Activated T-cell treated with anti-CD3 and anti-CD28 coated beads, Interleukin-2, amount 50 U/mL, for 1 hour (primary cell): ENCODE data around the gene CFAP299.
A peak's percentile ranks its signal among the peaks of the same experiment; 100 is the strongest.
"Not testable (repeated sequence)": the region's sequence is repeated elsewhere in the genome, so short reads cannot be mapped to it uniquely, and the experiment has no call there.

Source experiments
- DNase-seq: peaks from one replicate; pipeline ENCODE4 v3.0.0-alpha.2; 2020

CFAP299 gene

DNA sequence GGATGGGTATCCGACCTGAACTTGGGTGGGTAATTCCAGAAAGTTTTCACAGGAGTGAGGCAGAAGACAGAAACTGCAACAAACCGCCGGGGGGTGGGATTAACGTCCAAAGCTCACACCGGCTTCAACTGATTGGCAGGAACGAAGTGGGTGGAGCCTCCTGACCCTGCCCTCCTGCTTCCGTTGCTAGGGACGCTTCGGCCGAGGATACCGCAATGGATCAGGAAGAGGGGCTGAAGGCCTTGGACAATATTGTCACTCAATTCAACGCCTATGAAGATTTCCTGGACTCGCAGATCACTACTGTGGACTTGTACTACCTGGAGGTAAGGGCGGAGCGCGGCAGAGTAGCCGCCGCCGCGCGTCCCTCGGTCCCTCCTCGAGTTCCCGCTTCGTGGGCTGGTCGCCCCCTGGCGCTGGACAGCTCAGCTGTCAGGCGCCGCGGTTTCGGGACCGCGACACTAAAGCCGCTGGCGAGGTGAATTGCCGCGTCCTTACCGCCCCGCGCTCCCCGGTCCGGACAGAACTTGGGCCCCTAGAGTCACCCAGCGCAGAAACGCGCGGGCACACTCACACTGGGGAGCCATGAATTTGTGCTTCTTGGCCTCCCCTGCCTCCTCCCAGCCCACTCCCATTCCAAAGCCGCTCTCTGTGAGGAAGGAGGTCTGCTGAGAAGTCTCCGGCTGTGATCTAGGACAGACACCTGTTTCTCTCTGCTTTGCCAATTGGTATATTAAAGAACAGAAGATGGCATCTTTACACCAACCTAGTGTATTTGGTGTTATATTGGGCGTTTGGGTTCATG lies at the start of gene CFAP299:
TSS of gene CFAP299 (plus strand) at position 177 of the 805 bp plus-strand sequence.
- peak; percentile 49 for DNase-seq

DNA sequence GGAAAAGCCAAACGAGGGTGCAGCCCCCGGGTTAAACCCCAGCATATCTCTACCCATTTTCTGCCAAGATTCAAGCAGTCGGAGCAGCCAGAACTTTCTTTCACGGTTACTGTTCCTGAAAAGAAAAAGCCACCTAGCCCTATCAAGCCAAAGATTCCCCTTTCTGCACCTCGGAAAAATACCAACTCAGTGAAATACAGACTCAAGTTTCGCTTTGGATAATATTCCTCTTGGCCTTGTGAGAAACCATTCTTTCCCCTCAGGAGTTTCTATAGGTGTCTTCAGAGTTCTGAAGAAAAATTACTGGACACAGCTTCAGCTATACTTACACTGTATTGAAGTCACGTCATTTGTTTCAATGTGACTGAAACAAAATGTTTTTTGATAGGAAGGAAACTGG lies 49.1 kb upstream of the CFAP299 start:
- no peak for DNase-seq

DNA sequence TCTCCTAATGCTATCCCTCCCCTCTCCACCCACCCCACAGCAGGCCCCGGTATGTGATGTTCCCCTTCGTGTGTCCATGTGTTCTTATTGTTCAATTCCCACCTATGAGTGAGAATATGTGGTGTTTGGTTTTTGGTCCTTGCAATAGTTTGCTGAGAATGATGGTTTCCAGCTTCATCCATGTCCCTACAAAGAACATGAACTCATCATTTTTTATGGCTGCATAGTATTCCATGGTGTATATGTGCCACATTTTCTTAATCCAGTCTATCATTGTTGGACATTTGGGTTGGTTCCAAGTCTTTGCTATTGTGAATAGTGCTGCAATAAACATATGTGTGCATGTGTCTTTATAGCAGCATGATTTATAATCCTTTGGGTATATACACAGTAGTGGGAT lies 44.9 kb upstream of the CFAP299 start:
- not testable (repeated sequence) for DNase-seq

DNA sequence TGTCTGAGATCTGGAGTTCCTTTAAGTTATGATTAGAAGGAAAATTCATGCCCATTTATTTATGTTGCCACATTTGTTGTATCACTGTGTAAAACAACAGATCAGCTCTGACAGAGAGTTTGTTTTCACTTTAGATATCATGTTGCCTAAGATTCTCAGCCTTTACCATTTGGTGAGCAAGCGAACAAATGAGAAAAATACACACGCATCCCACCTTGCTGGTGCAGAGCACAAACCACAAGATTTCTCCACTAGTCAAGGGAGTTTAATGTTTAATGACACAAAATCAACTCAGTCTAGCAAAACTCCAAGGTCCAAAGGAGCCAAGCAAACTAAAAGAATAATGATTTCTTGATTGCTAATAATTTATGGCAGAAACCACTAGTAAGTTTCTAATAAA lies 41.3 kb upstream of the CFAP299 start:
- DNase-seq = no peak

DNA sequence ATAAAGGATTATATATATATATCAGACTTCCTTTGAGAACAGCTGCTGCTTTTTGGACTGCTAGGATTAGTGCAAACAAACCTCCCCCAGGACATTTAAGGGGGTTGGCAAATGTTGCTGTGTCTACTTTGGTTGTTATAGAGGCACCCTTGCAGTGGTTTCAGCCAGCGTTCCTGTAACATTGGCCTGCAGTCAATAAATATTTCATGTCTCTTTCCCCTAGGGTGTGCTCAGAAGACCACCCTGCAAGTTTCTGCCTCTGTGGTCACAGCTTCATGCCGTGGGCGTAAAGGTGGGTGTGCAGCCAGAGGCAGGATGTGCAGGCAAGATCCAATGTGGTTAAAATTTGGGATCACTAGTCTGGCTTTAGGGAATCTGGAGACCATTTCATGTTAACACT lies 40.2 kb upstream of the CFAP299 start:
- no peak for DNase-seq

DNA sequence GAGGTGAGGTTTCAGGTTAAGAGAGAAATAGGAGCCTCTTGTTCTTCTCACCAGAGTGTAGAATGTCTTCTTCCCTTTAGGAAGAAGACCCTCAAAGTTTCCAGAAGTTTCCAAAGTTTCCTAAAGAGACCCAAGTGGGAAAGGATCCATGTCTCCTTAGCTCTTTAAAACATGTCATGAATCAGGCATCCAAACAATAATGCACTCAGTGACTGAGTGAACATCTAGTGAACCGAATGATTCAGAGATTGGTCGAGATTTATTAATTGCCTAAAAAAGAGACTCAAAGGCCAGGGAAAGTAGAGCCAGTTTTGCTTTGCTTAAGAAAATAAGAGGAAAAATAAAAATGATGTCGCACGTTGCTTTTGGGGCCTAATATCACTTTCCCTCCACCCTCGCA lies 39.7 kb upstream of the CFAP299 start:
- DNase-seq = no peak

DNA sequence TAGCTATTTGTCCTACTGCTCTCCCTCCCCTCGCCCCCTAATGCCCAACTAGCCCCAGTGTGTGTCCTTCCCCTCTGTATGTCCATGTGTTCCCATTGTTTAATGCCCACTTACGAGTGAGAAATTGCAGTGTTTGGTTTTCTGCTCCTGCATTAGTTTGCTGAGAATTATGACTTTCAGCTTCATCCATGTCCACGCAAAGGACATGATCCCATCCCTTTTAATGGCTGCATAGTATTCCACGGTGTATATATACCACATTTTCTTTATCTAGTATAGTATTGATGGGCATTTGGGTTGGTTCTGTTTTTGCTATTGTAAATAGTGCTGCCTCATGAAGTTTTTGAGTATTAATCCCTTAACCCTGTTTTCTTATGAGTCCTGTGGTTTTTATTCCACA lies 33.6 kb upstream of the CFAP299 start:
- DNase-seq = no peak

DNA sequence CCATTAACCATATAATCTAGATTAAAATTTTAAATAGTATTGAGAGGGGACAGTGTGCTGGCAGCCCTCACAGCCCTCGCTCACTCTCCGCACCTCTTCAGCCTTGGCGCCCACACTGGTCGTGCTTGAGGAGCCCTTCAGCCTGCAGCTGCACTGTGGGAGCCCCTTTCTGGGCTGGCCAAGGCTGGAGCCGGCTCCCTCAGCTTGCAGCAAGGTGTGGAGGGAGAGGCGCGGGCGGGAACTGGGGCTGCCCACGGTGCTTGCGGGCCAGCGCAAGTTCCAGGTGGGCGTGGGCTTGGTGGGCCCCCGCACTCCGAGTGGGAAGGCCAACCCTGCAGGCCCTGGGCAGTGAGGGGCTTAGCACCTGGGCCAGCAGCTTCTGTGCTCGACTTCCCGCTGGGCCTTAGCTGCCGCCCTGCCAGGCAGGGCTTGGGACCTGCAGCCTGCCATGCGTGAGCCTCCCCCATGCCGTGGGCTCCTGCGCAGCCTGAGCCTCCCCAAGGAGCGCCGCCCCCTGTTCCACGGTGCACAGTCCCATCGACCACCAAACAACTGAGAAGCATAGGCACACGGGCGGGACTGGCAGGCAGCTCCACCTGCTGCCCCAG lies 32.8 kb upstream of the CFAP299 start:
- DNase-seq = no peak

DNA sequence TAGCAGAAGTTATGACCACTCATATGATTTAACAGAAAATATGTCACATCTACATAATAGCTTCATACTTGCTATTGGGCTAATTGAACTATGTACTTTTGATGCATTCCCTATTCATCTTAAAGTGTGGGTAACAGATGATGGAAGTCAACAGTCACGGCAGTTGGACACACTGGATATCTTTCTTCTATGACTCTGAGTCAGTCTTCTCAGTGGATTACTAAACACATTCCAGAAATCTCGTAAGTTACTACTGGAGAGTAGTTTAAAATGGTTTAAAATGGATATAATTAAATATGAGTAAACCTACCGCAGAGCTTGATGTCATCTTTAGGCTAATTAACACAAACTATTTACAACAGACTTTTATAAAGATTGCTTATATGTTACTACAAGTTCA lies 30.1 kb upstream of the CFAP299 start:
- no peak for DNase-seq

DNA sequence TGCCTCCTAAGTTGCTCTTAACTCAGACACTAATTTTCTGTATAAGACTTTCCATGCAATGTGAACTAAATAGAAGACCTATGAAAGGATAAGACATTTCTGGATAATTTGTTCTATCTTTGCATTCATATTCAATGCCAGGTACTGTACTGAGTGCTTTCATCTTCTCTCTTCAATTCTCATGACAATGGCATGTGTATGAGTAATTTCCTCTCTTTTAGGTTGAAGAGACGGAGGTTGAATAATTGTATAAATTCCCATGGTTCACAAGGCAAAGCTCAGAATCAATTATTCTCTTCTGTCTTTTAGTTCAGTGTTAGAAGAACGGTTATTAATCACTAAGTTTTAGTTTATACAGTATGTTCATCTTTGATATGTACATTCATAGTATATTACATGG lies 29.3 kb upstream of the CFAP299 start:
- no peak for DNase-seq

DNA sequence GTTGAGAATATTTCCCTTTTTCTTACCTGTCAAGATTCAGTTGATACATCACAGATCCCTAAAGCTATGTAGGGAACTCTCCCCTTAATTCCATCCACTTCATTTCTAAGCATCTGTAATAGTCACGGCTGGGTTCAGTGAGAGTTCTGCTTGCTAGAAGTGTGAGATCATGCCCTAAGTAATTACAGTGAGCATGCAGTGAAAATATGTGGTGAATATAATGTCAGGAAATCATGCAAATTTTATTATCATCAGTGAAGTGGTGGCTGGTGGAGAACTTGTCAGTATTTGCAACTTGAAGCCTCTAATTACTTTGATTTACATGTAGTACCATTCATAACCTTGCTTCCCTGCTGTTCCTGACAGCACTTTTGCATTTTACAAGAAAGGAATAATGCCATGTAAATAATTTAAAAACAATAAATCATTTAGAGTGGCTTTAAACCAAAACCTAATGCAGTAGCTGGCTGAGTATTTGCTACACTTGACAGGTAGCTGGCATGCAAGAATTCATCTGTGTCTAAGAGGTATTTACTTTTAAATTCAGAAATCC lies 28.3 kb upstream of the CFAP299 start:
- DNase-seq = no peak

DNA sequence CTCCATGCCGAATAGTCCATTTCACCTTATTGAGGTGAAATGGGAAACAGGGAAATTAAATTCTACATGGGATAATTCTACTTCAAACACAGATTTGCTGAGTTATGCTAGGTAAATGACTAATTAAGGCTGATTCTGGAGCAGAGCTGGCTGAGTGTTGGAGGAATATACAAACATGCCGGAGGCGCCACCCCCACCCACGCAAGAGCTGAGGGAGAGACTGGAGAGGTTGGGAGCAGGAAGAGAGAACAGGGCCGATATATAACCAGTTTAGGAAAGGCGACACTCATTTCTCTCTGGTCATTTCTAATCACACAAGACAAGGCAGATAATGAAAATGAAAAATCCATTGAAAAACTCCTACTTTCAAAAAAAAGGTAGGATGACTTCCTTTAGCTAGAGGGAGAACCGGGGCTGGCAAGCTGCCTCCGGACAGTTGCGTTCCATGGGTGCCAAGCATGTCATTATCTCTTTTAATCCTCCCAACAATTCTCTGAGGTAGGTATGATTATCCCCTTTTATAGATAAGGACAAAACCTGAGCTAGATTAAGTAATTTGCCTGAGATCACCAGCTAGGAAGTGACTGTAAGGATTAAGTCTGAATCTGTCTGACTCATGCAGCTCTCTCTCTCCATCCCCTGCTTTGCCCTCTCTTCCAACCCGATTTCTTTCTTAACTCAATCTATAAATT lies 27.6 kb upstream of the CFAP299 start:
- DNase-seq = no peak

DNA sequence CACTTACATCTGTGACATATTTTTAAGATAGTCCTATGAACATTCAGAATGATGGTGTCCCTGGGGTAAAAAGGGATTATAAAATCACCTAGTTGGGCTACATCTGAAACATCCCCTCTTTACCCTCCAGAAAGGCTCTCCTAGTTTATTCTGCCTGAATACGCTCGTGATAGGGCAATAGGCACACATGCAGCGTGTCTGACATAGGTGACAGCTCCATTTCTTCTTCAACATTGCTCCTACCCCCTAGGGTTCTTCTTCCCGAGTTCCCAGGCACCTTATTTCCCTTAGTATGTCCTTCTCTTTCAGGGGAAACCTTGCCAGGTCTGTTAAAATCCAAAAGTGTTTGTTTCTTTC lies 27.1 kb upstream of the CFAP299 start:
- no peak for DNase-seq

DNA sequence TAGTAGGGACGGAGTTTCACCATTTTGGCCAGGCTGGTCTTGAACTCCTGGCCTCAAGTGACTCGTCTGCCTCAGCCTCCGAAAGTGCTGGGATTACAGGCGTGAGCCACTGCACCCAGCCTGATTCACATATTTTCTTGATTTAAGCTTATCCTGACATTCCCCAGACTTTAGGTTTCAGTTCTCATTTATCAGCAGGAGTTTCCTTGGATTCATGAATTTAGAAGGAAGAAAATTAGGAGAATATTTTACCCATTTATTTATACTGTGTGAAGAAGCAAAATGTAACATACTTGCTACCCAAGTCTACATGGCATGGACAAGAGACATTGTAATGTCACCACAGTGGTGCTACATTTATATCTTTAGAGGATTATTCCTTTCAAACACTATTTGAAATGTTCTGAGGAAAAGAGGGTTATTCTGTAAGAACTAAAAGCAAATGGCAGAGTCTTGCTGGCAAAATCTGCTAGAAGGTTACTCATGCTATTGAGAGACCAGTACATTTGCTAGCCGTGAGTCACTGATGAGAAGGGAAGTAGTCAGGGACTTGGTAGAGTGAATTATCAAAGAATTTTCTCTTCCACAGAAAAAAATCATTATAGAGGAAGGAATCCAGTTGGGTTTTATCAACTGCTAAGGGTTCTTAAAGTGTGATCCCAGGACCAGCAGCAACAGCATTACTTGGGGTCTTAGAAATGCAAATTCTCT lies 26.1 kb upstream of the CFAP299 start:
- DNase-seq = no peak

DNA sequence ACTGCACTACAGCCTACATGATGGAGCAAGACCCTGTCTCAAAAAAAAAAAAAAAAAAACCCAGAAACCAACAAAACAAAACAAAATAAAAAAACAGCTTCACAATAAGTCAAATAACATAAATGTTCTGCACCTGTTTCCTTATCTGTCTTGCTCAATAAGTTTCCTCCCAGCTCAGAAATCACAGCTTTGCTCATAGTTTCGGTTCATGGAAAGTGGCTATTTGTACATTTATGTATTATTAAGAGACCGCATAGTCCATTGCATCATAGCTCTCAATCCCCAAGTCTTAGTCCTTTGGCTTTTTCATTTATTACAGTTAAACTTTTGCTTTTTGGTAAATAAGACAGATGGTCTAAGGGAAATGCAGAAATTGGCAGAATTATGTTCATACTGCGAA lies 24.4 kb upstream of the CFAP299 start:
- DNase-seq = no peak

DNA sequence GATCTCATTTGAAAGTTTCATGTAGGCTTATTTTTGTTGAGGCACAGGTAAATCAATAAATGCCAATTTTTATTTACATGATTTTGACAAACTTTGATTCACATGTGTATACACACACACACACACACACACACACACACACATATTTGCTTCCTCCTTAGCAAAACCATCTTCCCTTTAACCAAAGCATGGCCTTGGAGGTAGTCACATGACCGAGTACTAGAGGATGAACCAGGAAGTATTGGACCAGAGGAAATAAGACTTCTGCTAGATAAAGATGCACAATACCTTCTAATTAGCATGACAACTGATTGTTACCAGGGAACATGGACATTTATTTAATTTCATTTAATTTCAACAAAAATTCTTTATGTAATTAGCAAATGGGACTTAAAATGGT lies 23.4 kb upstream of the CFAP299 start:
- no peak for DNase-seq

DNA sequence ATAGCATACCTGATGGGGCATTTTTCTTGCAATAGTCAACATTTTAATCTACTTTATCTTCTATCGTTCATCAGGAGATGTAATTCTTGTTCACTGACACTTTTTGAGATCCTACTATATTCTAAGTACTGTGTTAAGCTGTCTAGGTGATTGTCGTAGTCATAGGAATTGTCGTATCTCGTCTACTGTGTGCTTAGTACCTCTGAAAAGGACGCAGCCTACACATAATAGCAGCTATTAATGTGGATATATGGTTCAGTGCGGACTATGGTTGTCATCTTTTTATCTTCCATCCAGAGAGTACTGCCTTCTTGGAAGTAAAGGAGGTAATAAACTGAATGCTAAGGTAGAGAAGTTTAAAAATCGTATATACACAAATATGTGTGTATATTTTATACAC lies 21.9 kb upstream of the CFAP299 start:
- DNase-seq = no peak

DNA sequence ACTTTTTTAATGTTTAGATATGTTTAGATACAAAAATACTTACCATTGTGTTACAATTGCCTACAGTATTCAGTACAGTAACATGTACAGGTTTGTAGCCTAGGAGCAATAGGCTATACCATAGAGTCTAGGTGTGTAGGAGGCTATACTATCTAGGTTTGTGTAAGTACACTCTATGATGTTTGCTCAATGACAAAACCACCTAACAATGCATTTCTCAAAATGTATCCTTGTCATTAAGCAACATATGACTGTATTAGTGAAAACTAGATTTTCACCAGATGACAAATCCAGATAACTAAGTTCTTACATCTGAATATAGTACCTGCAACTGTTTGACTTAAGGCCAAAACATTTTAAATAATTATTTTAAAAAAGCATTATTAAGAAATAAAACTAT lies 19.7 kb upstream of the CFAP299 start:
- DNase-seq = not testable (repeated sequence)

DNA sequence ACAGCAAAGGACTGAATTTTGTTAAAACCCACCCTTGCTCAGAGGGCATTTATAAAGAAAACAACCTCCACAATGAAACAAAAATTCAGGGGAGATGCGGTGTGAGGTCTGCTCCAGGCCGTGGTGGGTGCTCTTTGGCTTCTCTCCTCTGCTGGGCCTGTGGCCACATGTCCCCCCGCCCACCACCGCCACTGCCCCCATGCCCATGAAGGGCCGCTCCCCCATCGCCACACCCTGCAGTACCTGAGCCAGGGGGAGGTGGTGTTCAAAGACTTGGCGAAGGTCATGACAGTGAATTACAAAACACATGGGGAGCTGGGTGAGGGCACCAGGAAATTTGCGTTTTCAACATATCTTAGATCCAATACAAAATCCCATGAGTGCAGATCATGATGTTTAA lies 14.2 kb upstream of the CFAP299 start:
- no peak for DNase-seq

DNA sequence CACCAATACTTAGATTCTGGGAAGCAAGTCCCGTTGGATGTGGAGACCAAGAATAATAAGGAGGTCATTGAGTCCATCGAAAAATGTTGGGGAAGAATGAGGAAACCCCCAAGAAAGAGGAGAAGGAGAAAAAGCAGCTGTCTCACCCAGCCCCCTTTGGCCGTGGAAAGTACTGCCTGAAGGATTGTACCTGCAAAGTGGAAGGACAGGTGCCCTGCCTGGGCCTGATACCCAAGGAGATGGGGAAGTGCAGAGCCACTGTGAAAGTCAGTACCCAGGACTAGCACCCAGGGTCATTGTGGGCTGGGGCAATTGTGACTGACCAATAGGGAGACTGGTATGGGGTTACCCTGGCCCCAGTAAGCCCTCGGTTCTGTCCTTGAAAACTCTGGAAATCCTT lies 13.8 kb upstream of the CFAP299 start:
- no peak for DNase-seq

DNA sequence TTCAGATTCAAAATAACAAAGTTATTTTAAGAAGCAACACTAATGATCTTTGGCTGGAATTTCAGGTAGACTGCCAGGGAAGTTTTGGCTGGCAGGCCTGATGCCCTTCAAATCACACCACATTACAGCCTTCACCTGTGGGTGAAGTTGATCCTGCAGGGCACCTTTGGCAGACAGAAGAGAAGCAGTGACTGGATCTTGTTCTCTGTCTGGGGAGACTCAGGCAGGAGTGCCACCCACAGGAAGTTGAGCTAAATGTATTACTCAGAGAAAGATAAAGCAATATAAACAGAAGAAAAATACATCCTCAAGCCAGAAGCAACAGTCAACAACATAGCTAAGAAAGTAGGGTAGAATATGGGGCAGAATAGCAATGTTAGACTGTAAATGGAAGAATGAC lies 12.8 kb upstream of the CFAP299 start:
- no peak for DNase-seq

DNA sequence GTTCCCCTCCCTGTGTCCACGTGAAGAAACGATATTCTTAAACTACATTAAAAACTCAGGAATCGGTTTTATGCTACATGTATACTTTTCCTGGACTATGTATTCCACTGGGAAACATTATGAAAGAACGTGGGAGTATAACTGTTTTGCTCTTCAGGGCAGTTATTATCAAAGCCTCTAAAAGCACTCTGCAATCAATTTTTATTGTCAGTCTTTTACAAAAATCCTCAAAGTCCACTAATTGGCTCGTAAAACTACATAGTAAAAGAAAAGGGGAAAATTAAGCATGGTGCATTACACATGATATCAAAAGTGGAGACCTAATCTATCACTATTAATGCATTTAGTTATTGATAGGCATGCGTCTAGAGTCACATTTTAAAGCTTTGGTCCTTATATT lies 11.4 kb upstream of the CFAP299 start:
- DNase-seq = no peak

DNA sequence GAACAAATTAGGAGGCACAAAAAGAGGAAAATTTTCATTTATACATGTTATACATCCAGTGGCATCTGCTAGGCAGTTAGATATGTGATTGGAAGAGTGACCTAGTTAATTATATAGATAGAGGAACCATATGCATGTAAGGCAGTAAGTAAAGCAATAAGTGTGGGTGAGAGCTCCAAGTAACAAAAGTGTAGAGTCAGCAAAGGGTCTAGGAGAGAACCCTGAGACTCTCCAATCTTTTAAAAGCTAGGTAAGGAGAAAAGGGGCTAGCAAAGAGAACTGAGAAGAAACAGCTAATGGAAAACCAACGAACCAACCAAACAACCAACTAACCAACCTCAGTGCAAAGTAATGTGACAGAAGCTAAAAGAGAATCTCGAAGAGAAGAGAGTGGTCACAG lies 3.8 kb upstream of the CFAP299 start:
- DNase-seq = no peak
